GM19238 (cell line): ENCODE data around the gene PDHX.
"Not testable (repeated sequence)": the region's sequence is repeated elsewhere in the genome, so short reads cannot be mapped to it uniquely, and the experiment has no call there.

ENCODE experiments used
- DNase-seq: peaks from one replicate; pipeline ENCODE4 v3.0.0; 2011; ENCODE audit warnings: low spot score; ENCODE audit not compliant: insufficient read length

Gene PDHX

DNA sequence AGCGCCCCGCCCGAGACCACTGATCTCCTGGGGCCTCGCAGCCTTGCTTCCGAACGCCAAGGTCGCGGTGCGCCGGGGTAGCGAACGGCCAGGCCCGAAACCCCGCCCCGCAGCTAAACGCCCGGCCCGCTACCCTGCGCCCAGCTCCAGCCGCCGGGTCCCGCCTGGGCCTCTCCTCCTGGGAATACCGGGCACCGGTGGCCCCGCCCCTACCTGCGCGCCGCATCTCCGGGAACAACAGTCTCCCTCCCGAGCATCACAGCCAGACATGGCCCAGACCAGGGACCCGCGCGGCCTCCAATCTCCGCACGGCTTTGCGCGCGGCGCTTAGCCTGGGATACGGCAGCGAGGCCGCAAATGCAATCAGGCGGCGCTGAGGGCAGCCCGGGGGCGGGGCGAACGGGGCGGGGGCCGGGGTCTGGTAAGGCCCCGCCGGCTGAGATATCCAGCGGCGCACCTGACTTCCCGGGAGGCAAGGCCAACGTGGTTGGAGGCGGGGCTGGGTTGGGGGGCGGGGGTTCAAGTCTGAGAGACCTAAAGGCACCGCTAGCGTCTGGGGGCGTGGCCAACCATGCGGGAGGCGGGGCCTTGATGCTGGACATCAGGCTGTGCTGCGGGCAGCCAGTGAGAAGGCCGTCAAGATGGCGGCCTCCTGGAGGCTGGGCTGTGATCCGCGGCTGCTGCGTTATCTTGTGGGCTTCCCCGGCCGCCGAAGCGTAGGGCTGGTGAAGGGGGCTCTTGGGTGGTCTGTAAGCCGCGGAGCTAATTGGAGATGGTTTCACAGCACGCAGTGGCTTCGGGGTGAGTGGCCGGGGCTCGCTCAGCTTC lies at the start of gene PDHX, which contains the start of gene APIP:
Gene PDHX (plus strand): TSS at position 604 of the 828 bp plus-strand sequence. CDS start 38 bp downstream, at position 642.
Gene APIP (minus strand): TSS at position 365 of the 828 bp plus-strand sequence. CDS start 95 bp downstream, at position 270.
- DNase-seq: peak; percentile 94

DNA sequence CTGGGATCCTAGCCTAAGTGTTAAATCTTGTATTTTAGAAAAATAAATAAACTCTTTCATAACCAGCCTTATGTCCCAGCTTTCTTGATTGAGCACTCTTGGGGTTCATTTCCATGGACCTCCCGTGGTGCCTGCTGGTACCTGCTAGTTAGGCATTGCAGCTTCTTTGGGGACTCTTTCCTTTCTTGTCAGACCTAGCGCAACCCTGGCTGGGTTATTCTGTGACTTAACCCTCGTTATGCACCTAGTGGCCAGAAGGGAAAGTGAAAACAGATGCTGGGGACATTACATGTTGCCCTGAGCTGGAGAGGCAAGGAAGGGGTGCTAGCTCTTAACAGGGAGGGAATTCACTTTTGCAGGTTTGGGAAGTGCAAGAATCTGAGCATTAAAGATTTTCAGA lies 47.0 kb upstream of the PDHX start:
- no peak for DNase-seq

DNA sequence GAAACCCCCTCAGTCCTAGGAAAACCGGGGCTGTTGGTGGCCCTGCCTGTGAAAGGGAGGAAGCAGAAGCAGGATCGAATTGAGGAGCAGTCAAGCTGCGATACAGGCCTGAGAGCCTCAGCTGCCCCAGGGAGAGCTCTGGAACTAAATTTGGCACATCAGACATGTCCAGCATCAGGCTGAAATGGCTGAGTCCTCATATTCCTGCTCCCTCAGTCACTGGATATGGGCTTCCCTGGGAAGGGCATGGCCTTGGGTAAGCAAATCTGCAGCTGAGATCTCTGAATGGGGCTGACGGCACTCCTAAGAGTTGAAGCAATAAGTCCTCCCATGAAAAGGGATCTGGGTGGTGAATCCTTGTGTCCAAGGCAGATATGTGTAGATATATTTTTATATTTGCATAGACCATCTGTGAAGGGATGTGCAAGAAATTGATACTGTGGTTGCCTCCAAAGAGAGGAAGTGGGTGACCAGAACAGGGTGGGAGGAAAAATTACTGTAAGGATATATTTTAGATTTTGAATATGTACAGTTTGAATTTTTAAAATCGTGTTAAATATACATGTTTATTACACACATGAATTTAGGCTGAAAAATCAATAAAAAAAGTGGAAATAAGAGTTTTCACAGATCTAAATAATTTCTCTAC lies 45.7 kb upstream of the PDHX start:
- DNase-seq: no peak

DNA sequence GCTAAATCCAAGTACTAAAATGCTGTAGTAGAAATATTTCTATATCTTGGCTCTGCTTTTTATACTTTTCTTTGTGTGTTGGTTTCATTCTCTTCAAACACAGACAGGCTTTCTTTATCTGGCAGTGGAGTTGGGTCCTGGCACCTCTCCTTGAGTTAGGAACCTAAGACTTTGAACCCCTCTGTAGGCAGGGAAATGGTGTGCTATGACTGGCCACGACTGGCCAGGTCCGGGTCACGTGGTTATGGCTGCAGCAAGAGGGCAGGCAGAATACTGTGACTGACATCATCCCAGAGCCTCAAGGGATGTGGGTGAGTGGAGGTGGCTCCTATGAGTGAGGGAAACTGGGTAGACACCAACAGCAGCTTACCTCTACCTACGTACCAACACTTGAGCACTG lies 42.2 kb upstream of the PDHX start:
- no peak for DNase-seq

DNA sequence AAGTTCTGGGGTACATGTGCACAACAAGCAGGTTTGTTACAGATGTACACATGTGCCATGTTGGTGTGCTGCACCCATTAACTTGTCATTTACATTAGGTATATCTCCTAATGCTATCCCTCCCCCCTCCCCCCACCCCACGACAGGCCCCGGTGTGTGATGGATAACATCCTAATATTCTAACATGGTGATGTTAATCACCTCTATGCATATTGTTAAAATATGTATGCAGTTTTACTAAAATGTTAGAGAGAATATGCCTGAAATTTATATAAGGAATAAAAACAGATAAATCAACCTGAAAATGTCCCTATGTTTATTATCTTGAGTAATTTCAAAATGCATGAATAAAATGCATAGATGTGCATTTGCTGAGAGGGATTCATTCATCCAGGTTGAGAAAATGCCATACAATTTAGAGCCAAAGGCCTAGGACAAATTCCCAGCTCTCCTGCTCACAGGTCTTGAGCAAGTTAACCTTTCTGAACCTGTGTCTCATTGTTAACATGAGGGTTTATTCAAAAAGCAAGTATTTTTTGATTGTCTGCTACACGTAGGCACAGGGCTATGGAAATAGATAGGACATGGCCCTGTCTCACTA lies 38.9 kb upstream of the PDHX start:
- DNase-seq: no peak

DNA sequence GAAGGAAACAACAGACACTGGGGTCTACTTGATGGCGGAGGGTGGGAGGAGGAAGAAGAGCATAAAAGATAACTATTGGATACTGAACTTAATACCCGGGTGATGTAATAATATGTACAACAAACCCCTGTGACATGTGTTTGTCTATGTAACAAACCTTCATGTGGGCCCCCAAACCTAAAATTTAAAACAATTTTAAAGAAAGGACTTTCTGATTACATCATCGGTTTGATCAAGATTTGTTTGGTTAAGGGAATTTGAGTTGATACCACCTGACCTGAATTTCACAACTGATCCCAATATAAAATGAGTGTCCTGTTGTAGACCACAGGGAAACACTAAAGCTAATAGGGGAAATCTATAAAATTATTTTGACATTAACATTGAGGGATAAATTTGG lies 34.5 kb upstream of the PDHX start:
- no peak for DNase-seq

DNA sequence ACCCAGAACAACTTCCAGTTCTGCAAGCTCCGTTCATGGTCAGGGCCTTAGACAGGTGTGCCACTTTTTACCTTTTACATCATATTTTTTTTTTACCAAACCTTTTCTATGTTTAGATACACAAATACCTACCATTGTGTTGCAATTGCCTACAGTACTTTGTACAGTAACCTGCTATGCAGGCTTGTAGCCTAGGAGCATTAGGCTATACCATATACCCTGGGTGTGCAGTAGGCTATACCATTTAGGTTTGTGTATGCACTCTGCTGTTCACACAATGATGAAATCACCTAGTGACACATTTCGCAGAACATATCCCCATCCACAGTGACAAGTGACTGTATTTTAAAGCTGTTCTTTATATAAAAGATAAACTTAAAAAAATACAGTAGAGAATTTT lies 29.8 kb upstream of the PDHX start:
- DNase-seq: no peak

DNA sequence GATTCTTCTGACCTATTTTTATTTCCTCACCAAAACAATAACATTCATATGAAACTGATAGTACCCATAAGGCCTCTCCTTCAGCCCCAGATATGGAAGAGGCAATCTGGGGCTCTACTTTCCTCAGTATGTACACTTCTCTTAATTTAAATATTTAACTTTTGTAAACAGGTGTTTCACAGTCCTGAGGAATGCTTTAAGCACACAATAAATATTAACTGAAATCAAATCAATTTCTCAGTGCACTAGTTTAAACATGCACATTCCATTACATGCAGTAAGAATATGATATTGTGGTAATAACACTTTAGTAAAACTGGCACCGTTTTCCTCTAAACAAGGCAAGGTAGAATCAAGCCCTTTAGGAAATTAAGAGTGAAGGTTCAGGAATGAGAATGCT lies 29.2 kb upstream of the PDHX start:
- DNase-seq: no peak

DNA sequence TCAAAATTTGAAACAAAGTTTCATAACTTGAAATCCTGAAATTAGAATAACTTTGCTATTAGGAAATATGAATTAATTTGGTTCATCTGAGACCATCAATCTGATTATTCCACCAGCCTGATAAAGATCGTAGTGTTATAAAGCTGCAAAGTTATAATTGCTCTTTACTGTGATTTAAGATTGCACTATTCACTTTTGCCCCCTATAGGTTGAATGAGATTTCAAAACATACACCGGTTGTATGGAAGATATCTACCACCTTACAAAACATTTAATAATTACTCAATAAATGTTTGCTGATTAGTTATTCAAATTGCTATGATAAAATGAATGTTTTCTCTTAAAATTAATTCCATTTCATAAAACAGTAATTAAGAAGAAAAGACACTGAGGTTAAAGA lies 26.3 kb upstream of the PDHX start:
- DNase-seq: no peak

DNA sequence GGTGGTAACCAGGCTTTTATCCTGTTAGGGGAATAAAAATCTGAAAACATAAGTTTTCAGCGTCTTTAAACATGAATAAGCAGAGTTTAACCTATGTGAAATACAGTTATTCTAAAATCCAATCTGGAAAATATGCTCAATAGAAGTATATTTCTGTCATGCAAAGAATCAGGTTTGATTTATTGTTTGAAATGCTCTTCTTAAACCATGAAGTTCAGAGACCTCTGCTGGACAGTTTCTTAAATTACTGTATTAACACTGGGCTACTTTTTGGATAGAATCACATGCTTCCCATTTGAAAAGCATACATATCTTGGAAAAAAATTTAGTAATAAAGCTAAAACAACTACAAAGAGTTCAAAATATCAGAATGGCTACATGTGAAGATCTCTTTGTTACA lies 25.6 kb upstream of the PDHX start:
- no peak for DNase-seq

DNA sequence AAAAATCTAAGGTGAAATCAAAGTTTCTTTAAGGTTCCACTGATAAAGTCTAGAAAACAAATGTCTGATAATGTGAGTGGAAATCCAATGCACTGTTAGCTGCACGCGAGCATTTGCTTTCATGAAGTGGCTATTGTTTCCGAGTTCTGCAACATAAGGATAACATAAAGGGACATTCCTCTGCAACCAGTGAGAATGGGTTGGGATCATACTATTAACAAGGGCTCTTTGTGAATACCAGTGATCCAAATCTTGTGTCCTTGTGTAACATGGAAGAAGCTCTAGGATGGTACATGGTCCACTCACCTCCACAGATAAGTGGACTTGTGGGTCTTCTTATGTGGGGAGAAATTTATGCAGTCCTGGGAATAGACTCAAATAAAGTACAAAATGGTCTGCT lies 24.8 kb upstream of the PDHX start:
- no peak for DNase-seq

DNA sequence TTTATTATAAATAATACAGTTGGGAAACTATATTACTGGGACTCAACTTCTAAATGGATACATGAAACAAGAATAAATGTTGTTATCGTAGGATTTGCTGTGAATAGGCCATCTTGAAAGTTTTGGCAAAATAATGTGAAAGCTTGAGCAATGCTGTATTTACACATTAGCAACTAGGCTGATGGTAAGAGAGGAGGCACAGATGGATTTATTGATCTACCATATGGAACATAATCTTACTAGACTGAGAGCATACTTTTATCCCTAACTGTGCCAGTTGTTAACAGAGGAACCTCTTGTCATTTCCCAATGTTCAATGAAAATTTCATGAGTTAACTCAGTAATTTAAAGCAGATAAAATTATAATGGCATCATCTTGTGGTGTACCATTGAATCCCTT lies 23.0 kb upstream of the PDHX start:
- DNase-seq: no peak

DNA sequence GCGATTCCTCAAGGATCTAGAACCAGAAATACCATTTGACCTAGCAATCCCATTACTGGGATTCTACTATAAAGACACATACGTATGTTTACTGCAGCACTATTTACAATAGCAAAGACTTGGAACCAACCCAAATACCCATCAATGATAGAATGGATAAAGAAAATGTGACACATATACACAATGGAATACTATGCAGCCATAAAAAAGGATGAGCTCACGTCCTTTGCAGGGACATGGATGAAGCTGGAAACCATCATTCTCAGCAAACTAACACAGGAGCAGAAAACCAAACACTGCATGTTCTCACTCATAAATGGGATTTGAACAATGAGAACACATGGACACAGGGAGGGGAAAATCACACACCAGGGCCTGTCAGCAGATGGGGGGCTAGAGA lies 20.2 kb upstream of the PDHX start:
- DNase-seq: not testable (repeated sequence)

DNA sequence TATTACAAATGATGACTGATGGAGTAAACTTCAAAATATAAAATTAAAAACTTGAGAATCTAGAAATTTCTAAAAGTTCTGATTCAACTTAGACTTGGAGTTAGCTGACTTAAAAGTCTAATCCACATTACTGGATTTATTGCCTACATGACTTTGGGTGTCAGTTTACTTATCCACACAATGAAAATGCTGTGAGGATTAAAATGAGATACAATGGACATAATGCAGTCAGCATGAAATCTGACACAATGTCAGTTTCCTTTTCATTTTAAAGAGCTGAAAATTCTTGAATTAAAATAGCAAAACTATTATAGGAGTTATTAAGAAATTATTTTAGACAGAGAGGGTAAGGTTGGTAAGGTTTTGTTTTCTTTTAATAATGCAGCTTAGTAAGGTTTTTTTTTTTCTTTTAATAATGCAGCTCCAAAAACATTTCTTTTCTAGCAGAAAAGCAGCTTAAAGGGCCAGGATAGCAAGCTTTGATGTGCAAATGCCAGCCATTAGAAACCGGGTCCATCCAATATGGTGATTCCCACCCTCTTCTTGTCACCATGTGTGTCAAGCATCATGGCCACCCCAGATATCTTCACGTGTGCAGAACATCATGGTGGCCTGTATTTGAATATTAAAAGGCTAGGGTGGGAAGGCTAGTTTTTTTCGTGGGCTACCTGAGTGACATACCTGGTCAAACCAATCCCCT lies 19.1 kb upstream of the PDHX start:
- DNase-seq: no peak

DNA sequence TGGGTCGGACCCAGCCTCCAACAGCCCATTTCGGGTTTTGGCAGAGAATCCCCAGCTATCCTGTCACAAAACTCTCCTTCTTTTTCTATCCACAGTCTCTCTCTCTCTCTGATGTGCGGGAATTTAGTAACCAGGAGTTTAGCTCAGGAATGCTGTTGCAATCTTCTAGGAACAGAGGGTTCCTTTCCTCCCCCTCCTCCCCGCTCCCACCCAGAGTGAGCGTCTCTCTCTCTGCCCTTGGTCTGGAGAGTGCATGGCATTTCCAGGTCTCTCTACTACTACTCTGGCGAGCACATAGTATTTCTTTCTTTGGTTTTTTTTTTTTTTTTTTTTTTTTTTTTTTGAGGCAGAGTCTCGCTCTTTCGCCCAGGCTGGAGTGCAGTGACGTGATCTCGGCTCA lies 17.9 kb upstream of the PDHX start:
- no peak for DNase-seq

DNA sequence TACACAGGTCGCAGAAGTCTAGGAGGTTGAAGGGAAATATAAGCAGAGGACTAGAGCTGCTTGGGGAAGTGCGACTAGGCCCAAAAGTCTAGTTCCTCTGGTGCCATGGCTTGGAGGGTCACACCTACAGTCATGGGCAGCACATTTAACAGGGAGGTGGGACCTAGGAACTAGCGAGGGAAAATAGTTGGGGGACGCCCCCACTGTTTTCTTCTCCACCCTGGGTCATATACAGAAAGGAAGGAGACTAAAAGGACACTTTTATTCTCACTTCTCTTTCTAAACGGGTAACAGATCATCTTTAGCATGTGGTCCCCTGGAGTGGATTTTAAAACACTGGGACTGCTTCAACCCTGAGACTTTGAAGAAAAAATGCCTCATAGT lies 16.8 kb upstream of the PDHX start:
- no peak for DNase-seq

DNA sequence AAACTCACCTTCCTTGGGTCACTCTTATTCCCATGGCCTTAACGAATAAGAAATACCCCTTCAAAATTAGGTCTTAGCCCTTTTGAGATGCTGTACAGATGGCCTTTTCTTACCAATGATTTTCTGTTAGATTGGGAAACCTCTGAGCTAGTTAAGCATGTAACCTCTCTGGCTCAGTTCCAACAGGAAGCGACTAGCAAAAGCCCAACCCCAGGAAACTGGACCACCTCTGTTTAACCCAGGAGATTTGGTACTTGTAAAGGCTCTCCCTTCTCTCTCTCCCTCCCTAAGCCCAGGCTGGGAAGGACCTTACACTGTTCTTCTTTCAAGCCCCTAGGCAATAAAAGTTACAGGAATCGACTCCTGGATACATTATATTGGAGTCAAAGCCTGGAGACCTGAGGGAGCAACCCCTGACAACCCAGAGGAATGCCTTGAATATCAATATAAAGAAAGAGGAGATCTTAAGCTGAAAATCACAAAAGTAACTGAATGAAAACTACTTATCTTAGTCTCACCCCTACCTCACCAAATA lies 11.9 kb upstream of the PDHX start:
- no peak for DNase-seq

DNA sequence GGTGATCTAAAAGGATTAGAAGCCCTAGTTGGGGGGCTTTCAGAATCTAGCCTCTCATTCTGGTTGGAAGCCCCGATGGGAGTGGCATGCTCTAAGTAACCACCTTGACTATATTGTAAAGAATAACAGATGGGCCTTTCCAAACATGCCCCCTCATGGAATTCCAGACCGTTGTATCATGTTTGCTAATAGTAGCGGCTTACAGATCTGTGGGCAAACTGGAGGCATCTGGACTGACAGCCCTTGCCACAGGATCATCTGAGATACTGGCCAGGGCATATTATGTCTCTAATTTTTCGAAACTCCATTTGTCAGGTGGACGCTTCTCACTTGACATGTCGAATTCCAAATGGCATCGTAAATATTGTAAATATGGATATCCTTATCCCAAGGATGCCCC lies 10.8 kb upstream of the PDHX start:
- no peak for DNase-seq

DNA sequence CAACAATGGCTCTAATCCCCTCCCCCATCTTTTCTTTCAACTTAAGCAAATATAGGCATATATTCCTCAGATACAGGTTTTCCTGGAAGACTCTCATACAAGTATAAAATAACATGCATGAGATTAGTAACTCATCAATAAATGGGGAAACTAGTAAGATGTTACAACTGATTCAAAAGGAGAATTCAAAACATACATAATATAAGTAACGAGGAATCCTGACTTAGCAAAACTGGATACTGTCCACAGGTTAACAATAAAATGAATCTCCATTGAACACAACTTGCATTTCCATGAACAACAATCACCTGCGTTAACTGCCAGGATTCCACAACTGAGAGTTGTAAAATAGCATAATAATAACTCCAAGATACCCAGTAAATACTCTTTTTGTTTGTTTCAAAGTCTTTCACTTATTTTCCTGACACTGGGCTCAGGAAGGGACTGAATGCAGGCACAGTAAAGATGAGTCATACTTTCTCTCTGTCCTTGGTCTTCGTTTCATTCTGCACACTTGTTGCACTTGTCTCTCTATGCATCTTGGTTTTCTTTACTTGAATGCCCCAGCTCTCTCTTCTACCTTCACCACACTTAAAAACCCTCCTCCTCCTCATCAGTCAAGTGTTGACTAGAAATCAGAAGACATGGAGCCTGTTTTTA lies 8.4 kb upstream of the PDHX start:
- DNase-seq: no peak

DNA sequence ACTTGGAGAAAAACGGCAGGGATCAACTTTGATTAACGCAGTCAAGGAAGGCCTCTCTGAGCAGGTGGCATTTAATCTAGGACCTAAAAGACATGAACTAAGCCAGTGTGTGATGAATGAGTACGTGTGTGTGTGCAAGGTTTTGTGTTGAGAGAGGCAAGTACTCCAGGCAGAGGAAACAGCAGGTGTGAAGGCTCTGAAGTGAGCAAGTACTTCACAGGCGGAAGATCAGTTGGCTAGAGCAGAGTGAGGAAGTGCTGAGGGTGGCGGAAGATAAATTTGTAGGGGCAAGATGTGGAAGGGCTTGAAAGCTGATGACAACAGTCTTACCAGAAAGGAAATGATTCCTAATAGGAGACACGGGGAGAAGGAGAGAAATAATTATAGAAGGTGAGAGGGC lies 7.0 kb upstream of the PDHX start:
- no peak for DNase-seq

DNA sequence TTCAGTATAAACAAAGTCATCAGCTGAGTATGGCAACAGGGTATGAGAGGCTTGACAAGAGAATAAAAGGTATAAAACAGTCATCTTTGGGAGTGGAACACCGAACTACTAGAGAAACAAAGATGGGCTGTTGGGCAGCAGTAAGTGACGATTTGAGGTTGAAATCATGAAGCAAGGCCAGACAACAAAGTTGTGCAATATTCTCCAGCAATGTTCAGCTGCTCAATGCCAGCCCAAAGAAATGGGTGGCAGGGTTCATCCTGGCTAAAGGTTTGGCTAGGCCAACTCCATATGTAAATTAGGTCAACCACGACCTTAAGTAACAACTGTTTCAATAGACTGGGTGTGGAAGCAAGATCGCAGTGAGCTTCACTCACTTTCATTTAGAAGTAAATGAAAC lies 6.5 kb upstream of the PDHX start:
- DNase-seq: no peak
